GM08714 (cell line): ENCODE data around the gene FETUB.

Experiments
- H3K4me3 ChIP-seq: fragments of 200-500 bp; sonication (Bioruptor generic); 2 replicates; pipeline ENCODE4 v1.5.1; 2014; ENCODE audit warnings: mild to moderate bottlenecking, low read length, inconsistent platforms
- ZNF274 ChIP-seq: IDR thresholded peaks from 2 replicates; pipeline ENCODE4 v1.6.1; 2012; ENCODE audit warnings: mild to moderate bottlenecking, low read depth, low read length

The FETUB gene

GRCh38 chr3:186605561-186606545 is 34.3 kb upstream of the FETUB start:
- H3K4me3 ChIP-seq, result no peak overlapping the region
- no peak for TF ChIP-seq ZNF274

- TF ChIP-seq ZNF274, result no peak
- no peak overlapping the region for H3K4me3 ChIP-seq
Measured at GRCh38 chr3:186608624-186609215, 31.5 kb upstream of the FETUB start.

- no peak for TF ChIP-seq ZNF274
- H3K4me3 ChIP-seq, result no peak overlapping the region
Measured at GRCh38 chr3:186609247-186609868, 30.8 kb upstream of the FETUB start.

GRCh38 chr3:186612065-186612464 is 28.1 kb upstream of the FETUB start:
- no peak for TF ChIP-seq ZNF274
- no peak overlapping the region for H3K4me3 ChIP-seq

- no peak within 1 kb of the TSS for H3K4me3 ChIP-seq
- TF ChIP-seq ZNF274, result no peak
Measured at GRCh38 chr3:186612721-186613636, 27.2 kb upstream of the FETUB start, which contains the start of gene AHSG. Gene AHSG (plus strand): TSS chr3:186613060. CDS start chr3:186613142, 82 bp downstream.

- TF ChIP-seq ZNF274, result no peak
- H3K4me3 ChIP-seq, result no peak overlapping the region
Measured at GRCh38 chr3:186613637-186614265, 26.4 kb upstream of the FETUB start.

GRCh38 chr3:186614266-186614596 is 26.0 kb upstream of the FETUB start:
- TF ChIP-seq ZNF274, result no peak
- no peak overlapping the region for H3K4me3 ChIP-seq

- no peak for TF ChIP-seq ZNF274
- H3K4me3 ChIP-seq, result no peak overlapping the region
Measured at GRCh38 chr3:186614597-186615483, 25.4 kb upstream of the FETUB start.

- no peak for TF ChIP-seq ZNF274
- H3K4me3 ChIP-seq, result no peak overlapping the region
Measured at GRCh38 chr3:186616299-186616617, 23.9 kb upstream of the FETUB start.

GRCh38 chr3:186617036-186617946 is 22.9 kb upstream of the FETUB start:
- TF ChIP-seq ZNF274, result no peak
- H3K4me3 ChIP-seq, result no peak overlapping the region

GRCh38 chr3:186618318-186618938 is 21.8 kb upstream of the FETUB start:
- no peak for TF ChIP-seq ZNF274
- H3K4me3 ChIP-seq, result no peak overlapping the region
